ENCODE data around the gene PRDM5.

Gene PRDM5

DNA sequence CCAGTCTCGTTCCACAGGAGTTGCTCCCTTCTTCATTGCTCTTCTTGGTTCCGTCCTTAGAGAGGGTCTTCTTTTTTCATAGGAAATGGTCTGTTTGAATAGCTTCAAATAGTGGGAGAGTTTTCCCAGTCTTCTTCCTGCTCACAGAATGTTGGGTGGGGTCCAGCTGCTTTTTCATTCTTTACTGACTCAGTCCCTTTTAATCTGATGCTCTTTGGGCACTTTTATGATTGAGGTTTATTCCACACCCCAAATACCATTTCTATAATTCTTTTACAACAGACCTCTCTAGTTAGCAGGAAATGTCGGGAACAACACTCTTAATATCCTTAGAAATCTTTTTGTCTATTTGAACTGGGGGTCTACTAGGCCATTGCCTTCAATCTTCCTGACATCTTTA lies 239.5 kb downstream of the PRDM5 start:
- H3K9me3 Mint-ChIP-seq = peaks cover 2% of the 10 kb centered on the region
- TF ChIP-seq, protein P1, sequence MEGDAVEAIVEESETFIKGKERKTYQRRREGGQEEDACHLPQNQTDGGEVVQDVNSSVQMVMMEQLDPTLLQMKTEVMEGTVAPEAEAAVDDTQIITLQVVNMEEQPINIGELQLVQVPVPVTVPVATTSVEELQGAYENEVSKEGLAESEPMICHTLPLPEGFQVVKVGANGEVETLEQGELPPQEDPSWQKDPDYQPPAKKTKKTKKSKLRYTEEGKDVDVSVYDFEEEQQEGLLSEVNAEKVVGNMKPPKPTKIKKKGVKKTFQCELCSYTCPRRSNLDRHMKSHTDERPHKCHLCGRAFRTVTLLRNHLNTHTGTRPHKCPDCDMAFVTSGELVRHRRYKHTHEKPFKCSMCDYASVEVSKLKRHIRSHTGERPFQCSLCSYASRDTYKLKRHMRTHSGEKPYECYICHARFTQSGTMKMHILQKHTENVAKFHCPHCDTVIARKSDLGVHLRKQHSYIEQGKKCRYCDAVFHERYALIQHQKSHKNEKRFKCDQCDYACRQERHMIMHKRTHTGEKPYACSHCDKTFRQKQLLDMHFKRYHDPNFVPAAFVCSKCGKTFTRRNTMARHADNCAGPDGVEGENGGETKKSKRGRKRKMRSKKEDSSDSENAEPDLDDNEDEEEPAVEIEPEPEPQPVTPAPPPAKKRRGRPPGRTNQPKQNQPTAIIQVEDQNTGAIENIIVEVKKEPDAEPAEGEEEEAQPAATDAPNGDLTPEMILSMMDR (IDR thresholded peaks at IDR 0.05; ENCODE audit: unreplicated experiment in 3 of 3) = no peak
- no peaks in the 10 kb centered on the region for H3K27me3 Mint-ChIP-seq (ENCODE audit: low read depth)
- no peak overlapping the region for H3K4me3 Mint-ChIP-seq
- H3K4me1 Mint-ChIP-seq = peaks cover 5% of the 10 kb centered on the region
- no peaks in the 10 kb centered on the region for H3K36me3 Mint-ChIP-seq (ENCODE audit: low read depth)
- peak overlapping the region in 1 of 3 experiments; percentile 90 for H3K27ac Mint-ChIP-seq

GRCh38 chr4:120680647-120681228 lies 241.8 kb downstream of the PRDM5 start:
- peaks cover 18% of the 10 kb centered on the region for H3K9me3 Mint-ChIP-seq
- H3K27ac Mint-ChIP-seq = no peak overlapping the region
- peaks cover 5% of the 10 kb centered on the region for H3K4me1 Mint-ChIP-seq
- TF ChIP-seq, protein P1 (IDR thresholded peaks at IDR 0.05; ENCODE audit: unreplicated experiment in 3 of 3) = no peak
- no peaks in the 10 kb centered on the region for H3K27me3 Mint-ChIP-seq (ENCODE audit: low read depth)
- no peak overlapping the region for H3K4me3 Mint-ChIP-seq
- no peaks in the 10 kb centered on the region for H3K36me3 Mint-ChIP-seq (ENCODE audit: low read depth)

DNA sequence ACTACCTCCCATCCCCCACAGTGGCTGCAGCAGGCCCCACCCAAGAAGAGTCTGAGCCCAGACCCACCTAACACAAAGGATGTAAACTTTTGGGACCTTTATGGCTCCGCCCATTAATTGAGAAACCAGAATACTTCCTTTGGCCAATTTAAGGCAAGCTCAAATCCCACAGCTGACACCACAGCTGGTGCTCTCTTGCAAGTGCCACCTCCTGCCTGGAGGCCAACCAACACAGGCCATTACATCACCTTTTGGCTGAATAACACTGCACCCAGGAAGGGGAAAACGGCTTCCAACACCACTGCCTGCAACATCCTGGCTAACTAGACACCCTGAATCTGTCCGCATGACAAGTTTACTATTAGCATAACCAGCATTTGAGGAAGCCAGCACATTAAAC lies 248.8 kb downstream of the PRDM5 start:
- no peaks in the 10 kb centered on the region for H3K27me3 Mint-ChIP-seq (ENCODE audit: low read depth)
- peaks cover 56% of the 10 kb centered on the region for H3K9me3 Mint-ChIP-seq
- no peaks in the 10 kb centered on the region for H3K4me1 Mint-ChIP-seq
- peaks cover 21% of the 10 kb centered on the region for H3K36me3 Mint-ChIP-seq (ENCODE audit: low read depth)
- H3K27ac Mint-ChIP-seq = no peak overlapping the region
- no peak overlapping the region for H3K4me3 Mint-ChIP-seq
- TF ChIP-seq, protein P1 (IDR thresholded peaks at IDR 0.05; ENCODE audit: unreplicated experiment in 3 of 3) = no peak

- TF ChIP-seq, protein P1 (IDR thresholded peaks at IDR 0.05; ENCODE audit: unreplicated experiment in 3 of 3) = no peak
- no peaks in the 10 kb centered on the region for H3K27me3 Mint-ChIP-seq (ENCODE audit: low read depth)
- H3K27ac Mint-ChIP-seq = no peak overlapping the region
- H3K36me3 Mint-ChIP-seq (ENCODE audit: low read depth) = peaks cover 21% of the 10 kb centered on the region
- no peak overlapping the region for H3K4me3 Mint-ChIP-seq
- H3K4me1 Mint-ChIP-seq = no peaks in the 10 kb centered on the region
- H3K9me3 Mint-ChIP-seq = peaks cover 56% of the 10 kb centered on the region
Measured at GRCh38 chr4:120672558-120673147, 249.9 kb downstream of the PRDM5 start.

GRCh38 chr4:120672076-120672475 lies 250.4 kb downstream of the PRDM5 start:
- TF ChIP-seq, protein P1 (IDR thresholded peaks at IDR 0.05; ENCODE audit: unreplicated experiment in 3 of 3) = no peak
- no peaks in the 10 kb centered on the region for H3K4me1 Mint-ChIP-seq
- no peak overlapping the region for H3K27ac Mint-ChIP-seq
- H3K36me3 Mint-ChIP-seq (ENCODE audit: low read depth) = peaks cover 21% of the 10 kb centered on the region
- no peak overlapping the region for H3K4me3 Mint-ChIP-seq
- H3K27me3 Mint-ChIP-seq (ENCODE audit: low read depth) = no peaks in the 10 kb centered on the region
- peaks cover 50% of the 10 kb centered on the region for H3K9me3 Mint-ChIP-seq

DNA sequence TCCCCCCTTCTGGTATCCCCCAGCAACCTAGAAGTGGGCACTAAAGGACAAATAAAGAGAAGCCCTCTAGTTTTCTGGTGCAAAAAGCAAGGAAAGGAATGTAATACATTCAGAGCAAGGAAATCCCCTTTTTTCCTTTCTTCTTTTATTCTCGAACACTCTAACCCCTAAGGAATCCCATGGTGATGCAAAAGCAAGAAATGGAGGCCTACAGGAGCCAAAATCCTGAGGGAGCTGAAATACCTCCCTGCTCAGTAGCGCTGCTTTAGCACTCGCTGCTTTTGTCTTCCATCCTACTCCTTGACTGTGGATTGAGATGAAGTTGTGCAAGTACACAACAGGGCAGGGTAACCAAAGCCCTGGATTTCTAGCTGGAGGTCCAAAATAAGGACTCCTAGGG lies 251.0 kb downstream of the PRDM5 start:
- TF ChIP-seq, protein P1 (IDR thresholded peaks at IDR 0.05; ENCODE audit: unreplicated experiment in 3 of 3) = no peak
- no peaks in the 10 kb centered on the region for H3K4me1 Mint-ChIP-seq
- no peak overlapping the region for H3K4me3 Mint-ChIP-seq
- H3K9me3 Mint-ChIP-seq = peaks cover 47% of the 10 kb centered on the region
- H3K36me3 Mint-ChIP-seq (ENCODE audit: low read depth) = peaks cover 21% of the 10 kb centered on the region
- H3K27me3 Mint-ChIP-seq (ENCODE audit: low read depth) = no peaks in the 10 kb centered on the region
- H3K27ac Mint-ChIP-seq = no peak overlapping the region

Measured in nephron (organoid).